Keratinocyte (primary cell): ENCODE data around the gene ZNF804A. TPM values are rescaled to one million over a fixed set of nuclear protein-coding genes. Genes with fewer than 3 reads are reported as not detected.

Experiments used
- DNase-seq: peaks from one replicate; pipeline ENCODE4 v3.0.0-alpha.2; 2011; ENCODE audit warnings: low read depth, missing footprints, low spot score
- FAIRE-seq: peaks from 2 replicates; lab custom pipeline; 2011; peaks lifted over from hg19 to GRCh38; lab: Jason Lieb, UNC
- H2AFZ ChIP-seq: 2 replicates; pipeline ENCODE4 v1.6.0; 2012; ENCODE audit warnings: low read length, control low read depth, inconsistent platforms; ENCODE audit not compliant: control insufficient read depth
- H3K27ac ChIP-seq: 2 replicates; pipeline ENCODE4 v1.5.1; 2011; ENCODE audit warnings: low read length; ENCODE audit not compliant: control insufficient read depth, insufficient read depth
- H3K27me3 ChIP-seq: 3 replicates; pipeline ENCODE4 v1.6.0; 2011; ENCODE audit warnings: low read length; ENCODE audit not compliant: control insufficient read depth, insufficient read depth; ENCODE audit errors: extremely low read depth
- H3K36me3 ChIP-seq, 2 experiments: 2 replicates in 1 of 2; 3 replicates in 1 of 2; pipeline ENCODE4 v1.5.1; 2011; ENCODE audit warnings: low read length in 2 of 2, mild to moderate bottlenecking in 1 of 2; ENCODE audit not compliant: control insufficient read depth in 2 of 2, insufficient read depth in 2 of 2; ENCODE audit errors: extremely low read depth in 1 of 2
- H3K4me1 ChIP-seq: 3 replicates; pipeline ENCODE4 v1.5.1; 2011; ENCODE audit warnings: low read length; ENCODE audit not compliant: control insufficient read depth, insufficient read depth; ENCODE audit errors: extremely low read depth
- H3K4me2 ChIP-seq: 3 replicates; pipeline ENCODE4 v1.6.0; 2011; ENCODE audit warnings: low read depth, low read length; ENCODE audit not compliant: control insufficient read depth, insufficient read depth; ENCODE audit errors: extremely low read depth
- H3K4me3 ChIP-seq, 3 experiments: fragments of 200-600 bp in 1 of 3; sonication (generic) in 1 of 3; 2 replicates in 2 of 3; 3 replicates in 1 of 3; pipeline ENCODE4 v1.5.1; 2011 to 2016; ENCODE audit warnings: low read length in 3 of 3, mild to moderate bottlenecking in 3 of 3, control low read depth in 2 of 3, inconsistent platforms in 1 of 3, low read depth in 1 of 3, mixed read lengths in 1 of 3, mixed run types in 1 of 3, moderate library complexity in 1 of 3; ENCODE audit not compliant: control insufficient read depth in 2 of 3, insufficient read depth in 2 of 3; ENCODE audit errors: extremely low read depth in 1 of 3
- H3K79me2 ChIP-seq: 2 replicates; pipeline ENCODE4 v1.6.0; 2012; ENCODE audit warnings: low read length; ENCODE audit not compliant: control insufficient read depth, insufficient read depth
- H3K9ac ChIP-seq: 3 replicates; pipeline ENCODE4 v1.6.0; 2011; ENCODE audit warnings: low read length; ENCODE audit not compliant: control insufficient read depth, insufficient read depth; ENCODE audit errors: extremely low read depth
- H3K9me1 ChIP-seq: 3 replicates; pipeline ENCODE4 v1.6.0; 2011; ENCODE audit warnings: low read length; ENCODE audit not compliant: control insufficient read depth, insufficient read depth; ENCODE audit errors: extremely low read depth
- H3K9me3 ChIP-seq: 2 replicates; pipeline ENCODE4 v1.5.1; 2012; ENCODE audit warnings: low read depth, low read length; ENCODE audit not compliant: control insufficient read depth
- H4K20me1 ChIP-seq: 3 replicates; pipeline ENCODE4 v1.6.0; 2011; ENCODE audit warnings: low read length; ENCODE audit not compliant: control insufficient read depth, insufficient read depth; ENCODE audit errors: extremely low read depth
- CTCF ChIP-seq, 3 experiments: IDR thresholded peaks in 1 of 3; conservative IDR thresholded peaks in 1 of 3; optimal IDR thresholded peaks in 1 of 3; 2 replicates in 2 of 3; 3 replicates in 1 of 3; pipeline versions ENCODE3 to v1.5.1; 2011; ENCODE audit warnings: low read length in 3 of 3, mild to moderate bottlenecking in 3 of 3, moderate library complexity in 2 of 3, control low read depth in 1 of 3, inconsistent platforms in 1 of 3; ENCODE audit not compliant: insufficient read depth in 2 of 3; ENCODE audit errors: extremely low read depth in 1 of 3
- EZH2 ChIP-seq: IDR thresholded peaks from one replicate; pipeline ENCODE4 v1.6.1; 2012; ENCODE audit warnings: inconsistent platforms, mild to moderate bottlenecking, low read length, moderate library complexity
- dilution Hi-C: fragments of 300-500 bp; cut with MboI; formaldehyde crosslinking; loops from one replicate; pipeline ENCODE4 v1.7.0; 2020; ENCODE audit warnings: low sequenced_read_pairs; ENCODE audit not compliant: extremely low pct_ligation_motif_present
- polyA plus RNA-seq, 5 experiments: library from polyadenylated mRNA; depleted of rRNA in 3 of 5; stranded (reverse) in 3 of 5; stranded (forward) in 1 of 5; unstranded in 1 of 5; fragments of >200 nt; gene quantifications; 1 replicate in 1 of 5; 2 replicates in 3 of 5; 3 replicates in 1 of 5; pipeline versions ENCODE4 v1.2.1 to v1.2.3, GENCODE V29; 2011 to 2012; ENCODE audit warnings: missing spikeins in 2 of 5, low read depth in 1 of 5, low replicate concordance in 1 of 5

The ZNF804A gene
- polyA plus RNA-seq, 1 donor (not counting 4 experiments of a cell fraction or from before 2014, with no cell fraction given), result 0.08 TPM

- no peak overlapping the region for H2AFZ ChIP-seq
- no peak overlapping the region for H3K4me2 ChIP-seq
- H3K27me3 ChIP-seq, result no peaks in the 10 kb centered on the region
- no peak for FAIRE-seq
- H4K20me1 ChIP-seq, result no peaks in the 10 kb centered on the region
- no peaks in the 10 kb centered on the region for H3K9me1 ChIP-seq
- no peaks in the 10 kb centered on the region for H3K9me3 ChIP-seq
- no peak overlapping the region for H3K27ac ChIP-seq
- H3K79me2 ChIP-seq, result no peaks in the 10 kb centered on the region
- no peak overlapping the region for H3K9ac ChIP-seq
- H3K4me1 ChIP-seq, result no peaks in the 10 kb centered on the region
- TF ChIP-seq EZH2, result no peak
- TF ChIP-seq CTCF (optimal IDR thresholded peaks at IDR 0.05 in 1 of 3, IDR thresholded peaks at IDR 0.05 in 1 of 3, conservative IDR thresholded peaks at IDR 0.05 in 1 of 3; ENCODE audit: extremely low read depth in 1 of 3, insufficient read depth in 2 of 3, low read length in 3 of 3), result no peak
- dilution Hi-C loops, result no loop called here
- H3K36me3 ChIP-seq, result no peaks in the 10 kb centered on the region
- no peak for DNase-seq
- no peak overlapping the region for H3K4me3 ChIP-seq
Measured at GRCh38 chr2:184734338-184734737, 136.0 kb downstream of the ZNF804A start.

- TF ChIP-seq EZH2, result no peak
- dilution Hi-C loops, result no loop called here
- no peak overlapping the region for H3K27ac ChIP-seq
- H3K4me2 ChIP-seq, result no peak overlapping the region
- H3K79me2 ChIP-seq, result no peaks in the 10 kb centered on the region
- H2AFZ ChIP-seq, result no peak overlapping the region
- no peak overlapping the region for H3K4me3 ChIP-seq
- DNase-seq (no peak), FAIRE-seq (no peak)
- H3K4me1 ChIP-seq, result no peaks in the 10 kb centered on the region
- H3K9ac ChIP-seq, result no peak overlapping the region
- H3K9me1 ChIP-seq, result no peaks in the 10 kb centered on the region
- H3K27me3 ChIP-seq, result no peaks in the 10 kb centered on the region
- no peaks in the 10 kb centered on the region for H3K9me3 ChIP-seq
- no peaks in the 10 kb centered on the region for H4K20me1 ChIP-seq
- no peaks in the 10 kb centered on the region for H3K36me3 ChIP-seq
Measured at GRCh38 chr2:184735611-184736010, 137.3 kb downstream of the ZNF804A start.

- no peak overlapping the region for H3K27ac ChIP-seq
- H3K79me2 ChIP-seq, result no peaks in the 10 kb centered on the region
- H3K9me3 ChIP-seq, result no peaks in the 10 kb centered on the region
- no peaks in the 10 kb centered on the region for H3K4me1 ChIP-seq
- no peak overlapping the region for H2AFZ ChIP-seq
- no peak overlapping the region for H3K4me3 ChIP-seq
- no peak overlapping the region for H3K4me2 ChIP-seq
- no peaks in the 10 kb centered on the region for H4K20me1 ChIP-seq
- TF ChIP-seq EZH2, result no peak
- no peak for TF ChIP-seq CTCF (optimal IDR thresholded peaks at IDR 0.05 in 1 of 3, IDR thresholded peaks at IDR 0.05 in 1 of 3, conservative IDR thresholded peaks at IDR 0.05 in 1 of 3; ENCODE audit: extremely low read depth in 1 of 3, insufficient read depth in 2 of 3, low read length in 3 of 3)
- FAIRE-seq, result no peak
- H3K9ac ChIP-seq, result no peak overlapping the region
- no peaks in the 10 kb centered on the region for H3K27me3 ChIP-seq
- dilution Hi-C loops, result no loop called here
- H3K36me3 ChIP-seq, result no peaks in the 10 kb centered on the region
- DNase-seq, result no peak
- no peaks in the 10 kb centered on the region for H3K9me1 ChIP-seq
Measured at GRCh38 chr2:184743096-184743495, 144.8 kb downstream of the ZNF804A start.
